Spleen (tissue), 7 donors: ENCODE measurements around the gene IL12RB2.

Experiments used
- POLR2A ChIP-seq, 3 donors: fragments of 450-650 bp; IDR thresholded peaks; one replicate each; pipeline ENCODE4 v1.5.1; 2017; ENCODE audit warnings: antibody characterized with exemption in 3 of 3, mild to moderate bottlenecking in 1 of 3
- TF ChIP-seq, protein P1 (sequence below), 11 experiments: fragments of 200-600 bp in 7 of 11; fragments of 450-650 bp in 4 of 11; sonication (generic) in 4 of 11; IDR thresholded peaks in 8 of 11; conservative IDR thresholded peaks in 3 of 11; 1 replicate in 7 of 11; 2 replicates in 4 of 11; pipeline versions ENCODE4 v1.4.0 to v1.8.0; 2016 to 2021; ENCODE audit warnings: antibody characterized with exemption in 11 of 11, inconsistent platforms in 4 of 11, mild to moderate bottlenecking in 1 of 11
- donor health status: DM: no; HTN: no; CAD: no; lungs with moderate emphysema.
- donor health status: DM: no; HTN: no; CAD: no.
- donor health status: DM: no; HTN: no; CAD: no.

DNA sequence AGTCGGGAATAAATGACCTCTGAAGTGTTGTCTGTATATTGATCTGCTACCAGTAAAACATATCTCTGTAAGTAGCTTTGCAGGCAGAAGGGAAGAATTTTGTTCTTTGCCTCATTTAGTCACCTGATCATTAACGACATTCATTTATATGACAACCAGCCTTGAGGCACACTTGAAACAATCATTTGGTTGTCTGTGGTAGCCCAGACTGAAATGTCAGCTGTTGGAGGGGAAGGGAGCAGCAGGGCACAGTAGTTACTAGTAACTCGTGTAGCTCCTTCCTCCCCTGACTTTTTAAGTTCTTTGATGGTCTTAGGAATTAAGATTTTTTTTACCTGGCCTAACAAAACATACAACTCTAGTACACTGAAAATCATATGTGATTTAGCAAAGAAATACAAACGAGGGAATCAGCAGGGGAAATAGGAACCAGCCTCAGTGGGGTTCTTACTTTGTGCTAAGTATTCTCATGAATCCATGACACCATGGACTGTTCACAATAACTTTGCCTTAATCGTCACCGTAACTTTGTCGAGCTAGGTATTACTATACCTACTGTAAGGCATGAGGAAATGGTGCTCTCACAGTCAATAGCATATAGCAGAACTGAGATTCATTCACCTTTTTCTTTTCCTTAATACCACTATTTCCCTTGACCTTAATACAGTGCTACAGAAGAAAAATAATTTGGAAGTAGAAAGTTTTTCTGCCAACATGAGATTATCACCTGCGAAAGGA is 6.4 kb downstream of the IL12RB2 start:
- no peak for TF ChIP-seq POLR2A (IDR thresholded peaks at IDR 0.05)
- TF ChIP-seq, protein P1, sequence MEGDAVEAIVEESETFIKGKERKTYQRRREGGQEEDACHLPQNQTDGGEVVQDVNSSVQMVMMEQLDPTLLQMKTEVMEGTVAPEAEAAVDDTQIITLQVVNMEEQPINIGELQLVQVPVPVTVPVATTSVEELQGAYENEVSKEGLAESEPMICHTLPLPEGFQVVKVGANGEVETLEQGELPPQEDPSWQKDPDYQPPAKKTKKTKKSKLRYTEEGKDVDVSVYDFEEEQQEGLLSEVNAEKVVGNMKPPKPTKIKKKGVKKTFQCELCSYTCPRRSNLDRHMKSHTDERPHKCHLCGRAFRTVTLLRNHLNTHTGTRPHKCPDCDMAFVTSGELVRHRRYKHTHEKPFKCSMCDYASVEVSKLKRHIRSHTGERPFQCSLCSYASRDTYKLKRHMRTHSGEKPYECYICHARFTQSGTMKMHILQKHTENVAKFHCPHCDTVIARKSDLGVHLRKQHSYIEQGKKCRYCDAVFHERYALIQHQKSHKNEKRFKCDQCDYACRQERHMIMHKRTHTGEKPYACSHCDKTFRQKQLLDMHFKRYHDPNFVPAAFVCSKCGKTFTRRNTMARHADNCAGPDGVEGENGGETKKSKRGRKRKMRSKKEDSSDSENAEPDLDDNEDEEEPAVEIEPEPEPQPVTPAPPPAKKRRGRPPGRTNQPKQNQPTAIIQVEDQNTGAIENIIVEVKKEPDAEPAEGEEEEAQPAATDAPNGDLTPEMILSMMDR (IDR thresholded peaks at IDR 0.05 in 8 of 11, conservative IDR thresholded peaks at IDR 0.05 in 3 of 11): no peak
